ENCODE results near the gene FRRS1L. TPM values are rescaled to one million over a fixed set of nuclear protein-coding genes. Genes with fewer than 3 reads are reported as not detected.

The FRRS1L gene
- total RNA-seq, 1 donor from 2014 or later = 11.0 TPM

DNA sequence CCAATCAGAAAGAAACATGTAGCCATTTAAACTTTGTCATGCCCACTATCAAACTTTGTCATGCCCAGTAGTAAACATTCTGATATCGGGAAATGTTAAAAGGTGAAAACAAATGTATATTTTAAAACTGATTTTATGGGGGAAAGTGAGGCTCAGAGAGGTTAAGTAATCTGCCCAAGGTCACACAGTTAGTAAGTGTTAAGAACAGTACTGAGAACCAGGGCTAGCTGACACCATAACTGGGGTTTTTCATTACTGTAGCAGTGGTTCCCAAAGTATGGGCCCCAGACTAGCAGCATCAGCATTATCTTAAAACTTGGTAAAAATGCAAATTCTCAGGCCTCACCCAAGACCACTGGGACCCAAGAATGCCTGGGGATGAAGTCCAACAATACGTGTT, 9.9 kb upstream of the FRRS1L start:
- no peak for DNase-seq (ENCODE audit: low spot score)

- DNase-seq (ENCODE audit: low spot score) = peak; percentile 57
Observed at GRCh38 chr9:109176386-109176785, 9.3 kb upstream of the FRRS1L start.

- DNase-seq (ENCODE audit: low spot score) = no peak
Observed at GRCh38 chr9:109172935-109173334, 5.9 kb upstream of the FRRS1L start.

DNA sequence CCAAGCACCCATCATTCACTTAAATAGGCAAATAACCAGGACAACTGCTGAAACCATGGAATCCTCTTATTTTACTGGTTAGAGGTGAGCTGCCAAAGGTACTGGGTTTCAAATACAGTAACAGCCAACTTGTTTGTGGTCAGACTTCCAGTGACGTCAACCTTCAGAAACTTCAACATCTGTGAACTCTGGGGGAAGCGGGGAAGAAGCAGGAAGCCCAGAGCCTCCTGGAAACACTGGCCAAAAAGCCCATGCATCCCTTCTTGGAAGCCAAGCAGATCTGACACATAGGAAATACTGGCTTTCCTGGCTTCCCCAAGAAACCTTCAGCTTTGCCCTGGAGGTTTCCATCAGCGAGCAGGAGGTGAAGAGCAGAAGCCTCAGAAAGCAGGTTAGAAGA, 4.9 kb upstream of the FRRS1L start:
- DNase-seq (ENCODE audit: low spot score) = no peak

DNA sequence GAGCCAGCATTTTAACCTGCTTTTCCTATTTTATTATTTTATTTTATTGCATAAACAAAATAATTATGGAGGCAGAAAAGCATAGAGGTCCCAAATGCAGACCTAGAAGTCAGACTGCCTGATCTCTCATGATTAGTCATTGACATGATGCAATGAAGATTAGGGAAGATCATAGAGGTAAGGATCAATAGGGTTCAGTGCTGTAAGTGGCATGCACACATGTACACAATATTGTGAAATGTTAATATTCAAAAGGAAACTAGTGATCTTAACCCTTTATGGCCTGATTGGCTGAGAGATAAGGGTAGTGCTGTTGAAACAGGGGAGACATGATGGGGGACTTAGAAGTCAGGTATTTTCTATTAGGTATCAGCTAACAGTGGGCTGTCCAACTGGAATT, 1.1 kb upstream of the FRRS1L start:
- DNase-seq (ENCODE audit: low spot score) = no peak

DNA sequence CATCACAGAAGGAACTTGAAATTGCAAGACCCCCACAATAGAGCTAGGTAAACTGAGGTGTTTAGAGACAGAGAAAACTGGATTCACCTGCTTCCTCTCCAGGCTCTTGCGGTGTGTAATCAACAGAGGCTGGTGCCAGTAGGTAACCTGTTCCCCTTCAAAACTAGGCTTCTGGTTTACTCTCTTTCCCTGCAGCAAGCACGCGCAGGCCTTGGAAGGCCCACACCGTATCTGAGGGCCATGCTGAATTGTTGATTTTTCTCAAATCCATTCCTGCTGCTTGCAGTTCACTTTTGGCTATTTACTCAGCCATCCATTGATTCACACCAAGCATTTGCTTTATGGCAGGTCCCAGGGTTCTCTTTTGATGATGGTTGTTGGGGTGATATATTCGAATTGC, 667 bp upstream of the FRRS1L start:
- DNase-seq (ENCODE audit: low spot score) = no peak

DNA sequence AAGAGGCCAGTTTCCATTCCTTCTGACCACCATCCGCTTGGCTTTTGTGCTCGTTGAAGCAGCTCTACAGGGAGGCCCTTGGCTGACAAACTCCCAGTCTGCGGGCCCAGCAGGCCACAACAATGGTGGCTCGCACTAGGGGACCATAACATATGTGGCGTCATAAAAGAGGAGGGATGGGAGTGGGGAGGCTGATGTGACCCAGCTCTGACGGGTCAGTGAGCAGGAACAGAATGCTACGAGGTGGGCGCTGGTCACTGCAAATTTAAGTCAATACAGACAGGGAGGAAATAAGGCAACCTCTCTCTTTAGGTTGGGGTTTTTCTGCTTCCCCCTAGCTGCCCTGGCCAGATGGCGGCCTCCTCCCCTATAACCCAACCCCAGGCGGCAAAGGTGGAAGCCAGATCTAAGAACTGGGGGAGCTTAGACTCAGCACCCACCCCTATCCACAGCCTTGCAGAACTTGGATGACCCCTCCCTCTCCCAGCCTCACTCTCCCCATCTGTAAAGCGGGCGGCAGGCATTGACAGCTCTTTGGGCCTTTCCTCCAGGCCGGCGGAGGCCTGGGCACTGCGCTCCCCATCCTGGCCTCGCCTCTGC, 778 bp downstream of the FRRS1L start:
- DNase-seq (ENCODE audit: low spot score) = no peak

- DNase-seq (ENCODE audit: low spot score) = no peak
Observed at GRCh38 chr9:109164042-109164441, 3.0 kb downstream of the FRRS1L start.

GRCh38 chr9:109163194-109163593, 3.9 kb downstream of the FRRS1L start:
- DNase-seq (ENCODE audit: low spot score) = no peak

DNA sequence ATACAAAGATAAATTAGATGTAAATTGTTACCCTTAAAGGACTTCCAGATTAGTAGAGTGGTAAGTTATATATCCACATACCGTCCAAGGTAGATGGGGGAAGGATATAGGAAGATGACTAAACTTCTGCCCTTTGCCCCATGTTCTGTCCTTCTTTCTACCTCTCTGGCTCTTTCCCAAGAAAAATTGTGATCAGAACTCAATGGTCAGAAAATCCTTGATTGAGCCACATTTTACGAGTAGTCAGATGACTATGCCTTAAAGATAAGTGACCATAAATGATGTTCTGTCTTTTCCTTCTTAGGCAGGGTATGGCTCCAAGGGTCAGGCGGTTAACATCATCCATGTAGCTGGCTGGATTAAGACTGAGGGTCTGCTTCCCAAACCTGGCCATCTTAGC, 4.4 kb downstream of the FRRS1L start:
- DNase-seq (ENCODE audit: low spot score) = no peak

DNA sequence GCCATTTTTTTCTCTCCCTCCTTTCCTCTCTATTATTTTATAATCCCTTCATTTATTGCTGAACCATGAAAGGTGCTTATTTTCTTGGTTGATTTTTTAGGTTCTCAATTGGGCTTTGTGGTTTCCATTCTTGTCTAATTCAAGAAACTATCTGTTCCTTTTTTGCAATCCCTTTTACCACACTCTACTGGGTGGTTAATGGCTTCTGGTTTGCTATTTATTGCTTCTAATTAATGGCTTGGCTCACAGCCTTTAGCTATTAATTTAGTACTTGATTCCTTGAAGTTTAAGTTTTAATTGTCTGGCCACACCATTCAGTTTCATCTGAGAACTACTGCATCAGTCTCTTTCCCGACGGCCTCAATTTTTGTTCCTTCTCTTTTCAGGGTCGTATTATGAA, 5.6 kb downstream of the FRRS1L start:
- DNase-seq (ENCODE audit: low spot score) = no peak

DNA sequence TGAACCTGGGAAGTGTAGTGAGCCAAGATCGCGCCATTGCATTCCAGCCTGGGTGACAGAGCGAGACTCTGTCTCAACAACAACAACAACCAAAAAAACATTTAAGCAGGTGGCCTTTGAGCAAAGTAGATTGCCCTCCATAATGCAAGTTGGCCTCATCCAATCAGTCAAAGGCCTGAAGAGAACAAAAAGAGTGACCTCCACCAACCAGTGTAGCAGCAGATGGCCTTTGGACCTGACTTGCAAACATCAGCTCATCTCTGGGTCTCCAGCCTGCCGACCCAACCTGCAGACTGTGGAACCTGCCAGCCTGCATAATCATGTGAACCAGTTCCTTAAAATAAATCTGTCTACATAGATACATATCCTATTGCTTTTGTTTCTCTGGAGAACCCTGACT, 7.5 kb downstream of the FRRS1L start:
- DNase-seq (ENCODE audit: low spot score) = no peak

DNA sequence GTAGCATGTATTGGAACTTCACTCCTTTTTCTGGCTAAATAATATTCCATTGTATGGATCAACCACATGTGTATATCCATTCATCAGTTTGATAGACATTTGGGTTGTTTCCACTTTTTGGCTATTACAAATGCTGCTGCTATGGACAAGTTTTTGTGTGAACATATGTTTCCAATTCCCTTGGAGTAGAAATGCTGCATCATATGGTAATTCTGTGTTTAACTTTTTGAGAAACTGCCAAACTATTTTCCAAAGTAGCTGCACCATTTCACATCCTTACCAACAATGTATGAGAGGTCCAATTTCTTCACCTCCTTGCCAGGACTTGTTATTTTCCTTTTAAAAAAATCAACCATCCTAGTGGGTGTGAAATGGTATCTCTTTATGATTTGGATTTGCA, 8.4 kb downstream of the FRRS1L start:
- no peak for DNase-seq (ENCODE audit: low spot score)

DNA sequence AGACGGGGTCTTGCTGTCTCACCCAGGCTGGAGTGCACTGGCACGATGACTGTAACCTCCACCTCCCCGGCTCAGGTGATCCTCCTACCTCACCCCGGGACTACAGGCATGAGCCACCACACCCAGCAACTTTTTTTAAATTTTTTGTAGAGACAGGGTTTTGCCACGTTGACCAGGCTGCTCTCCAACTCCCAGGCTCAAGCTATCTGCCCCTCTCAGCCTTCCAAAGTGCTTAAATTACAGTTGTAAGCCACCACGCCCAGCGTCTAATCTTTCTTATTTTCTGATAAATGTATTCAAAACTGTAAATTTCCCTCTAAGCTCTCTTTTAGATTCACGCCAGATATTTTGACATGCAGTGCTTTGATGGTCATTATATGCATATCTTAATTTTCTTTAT, 10.3 kb downstream of the FRRS1L start:
- no peak for DNase-seq (ENCODE audit: low spot score)

- DNase-seq (ENCODE audit: low spot score) = no peak
Observed at GRCh38 chr9:109150925-109151545, 16.0 kb downstream of the FRRS1L start.

- no peak for DNase-seq (ENCODE audit: low spot score)
Observed at GRCh38 chr9:109149722-109150121, 17.3 kb downstream of the FRRS1L start.

DNA sequence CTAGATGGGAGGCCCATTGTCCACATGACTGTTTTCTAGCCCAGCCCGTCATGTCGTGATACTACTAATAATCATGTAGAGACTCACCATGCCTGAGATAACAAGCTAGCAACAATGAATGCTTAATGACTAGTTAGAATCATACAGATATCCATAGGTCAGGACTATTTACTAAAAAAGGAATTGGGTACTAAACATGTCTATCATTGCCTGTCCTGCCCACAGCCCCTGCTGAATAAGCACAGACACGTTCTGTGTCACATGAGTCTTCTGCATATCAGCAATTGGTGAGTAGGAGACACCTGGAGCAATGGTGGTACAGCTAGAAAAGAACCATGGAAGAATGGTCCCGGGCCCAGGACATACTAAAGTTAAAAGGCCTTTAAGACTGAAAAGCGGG, 18.0 kb downstream of the FRRS1L start:
- DNase-seq (ENCODE audit: low spot score) = no peak

GRCh38 chr9:109145051-109145450, 22.0 kb downstream of the FRRS1L start:
- DNase-seq (ENCODE audit: low spot score) = no peak

- no peak for DNase-seq (ENCODE audit: low spot score)
Observed at GRCh38 chr9:109143881-109144562, 23.0 kb downstream of the FRRS1L start.

DNA sequence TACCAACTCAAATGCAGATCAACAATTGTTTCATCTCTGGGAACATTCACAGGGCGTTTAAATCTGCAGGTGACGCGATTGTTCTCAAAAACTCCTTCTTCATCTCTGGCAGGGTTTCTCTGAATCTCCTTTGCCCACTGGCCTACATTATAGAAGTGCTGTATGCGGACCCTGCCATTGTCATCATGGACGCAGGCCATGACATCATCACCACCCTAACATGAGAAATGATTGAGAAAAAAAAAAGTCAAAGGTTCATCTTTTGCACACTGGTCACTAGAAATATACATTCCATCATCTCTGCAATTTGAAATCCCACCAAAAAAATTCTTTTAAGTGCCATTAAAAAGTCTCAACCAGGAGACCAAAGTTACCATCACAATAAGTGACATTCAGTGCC, 25.7 kb downstream of the FRRS1L start:
- DNase-seq (ENCODE audit: low spot score) = no peak

DNA sequence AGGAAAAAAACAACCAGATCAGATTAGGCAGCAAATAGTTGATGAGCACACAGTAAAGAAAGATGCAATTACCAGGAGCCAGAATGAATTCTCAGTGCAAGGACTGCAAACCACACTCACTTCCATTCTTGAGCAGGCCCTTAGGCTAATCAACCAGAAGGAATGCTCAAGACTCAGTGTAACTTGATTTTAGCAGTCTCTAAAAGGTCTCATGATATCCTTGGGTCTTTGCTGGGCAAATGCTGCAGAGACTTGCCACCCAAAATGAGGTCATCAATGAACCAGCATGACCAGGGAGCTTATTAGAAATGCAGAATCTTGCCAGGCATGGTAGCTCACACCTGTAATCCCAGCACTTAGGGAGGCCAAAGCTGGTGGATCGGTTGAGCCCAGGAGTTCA, 27.2 kb downstream of the FRRS1L start:
- DNase-seq (ENCODE audit: low spot score) = no peak

DNA sequence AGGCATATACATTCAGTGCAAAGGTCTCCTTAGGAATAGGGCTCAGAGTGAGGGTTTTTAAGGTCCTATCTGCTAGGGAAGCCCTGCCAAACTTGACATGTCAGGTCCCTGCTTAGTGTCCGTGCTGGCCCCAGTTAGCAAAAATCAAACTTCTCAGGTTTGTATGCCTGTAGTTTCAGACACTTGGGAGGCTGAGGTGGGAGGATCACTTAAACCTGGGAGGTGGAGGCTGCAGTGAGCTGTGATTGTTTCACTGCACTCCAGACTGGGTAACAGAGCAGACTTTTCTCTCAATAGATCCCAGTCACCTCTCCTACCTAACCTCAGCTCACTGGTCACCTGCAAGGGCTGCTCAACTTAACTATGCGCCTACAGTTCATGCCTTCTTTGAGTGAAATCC, 28.6 kb downstream of the FRRS1L start:
- DNase-seq (ENCODE audit: low spot score) = no peak

- no peak for DNase-seq (ENCODE audit: low spot score)
Observed at GRCh38 chr9:109134167-109134578, 32.9 kb downstream of the FRRS1L start.

DNA sequence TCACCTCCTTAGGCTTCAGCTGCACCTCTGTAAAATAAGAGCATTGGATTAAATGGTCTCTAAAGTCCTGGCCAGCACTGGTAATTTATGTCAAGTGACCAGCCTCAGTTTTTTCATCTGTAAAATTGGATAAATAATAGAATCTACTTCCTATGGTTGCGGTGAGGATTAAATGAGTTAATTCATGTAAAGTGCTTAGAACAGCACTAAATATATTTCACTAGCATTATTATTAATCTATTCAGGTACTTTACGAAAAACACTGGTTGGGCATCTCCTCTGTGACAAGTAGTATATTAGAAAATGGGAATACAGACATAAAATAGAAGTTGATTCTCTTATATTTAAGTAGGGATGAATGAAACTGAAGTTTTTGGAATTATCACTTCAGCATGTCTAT, 33.5 kb downstream of the FRRS1L start:
- DNase-seq (ENCODE audit: low spot score) = no peak

All from ureter (tissue), 1 donor.